ENCODE results near the gene CLSTN3. TPM values are rescaled to one million over a fixed set of nuclear protein-coding genes. Genes with fewer than 3 reads are reported as not detected.

Gene CLSTN3
- total RNA-seq, 1 experiment from 2014 or later = 34.6 TPM

- no peak for TF ChIP-seq CTCF (IDR thresholded peaks at IDR 0.05; ENCODE audit: unreplicated experiment)
- H3K4me1 Mint-ChIP-seq (ENCODE audit: insufficient read depth, unreplicated experiment) = peaks cover 15% of the 10 kb centered on the region
- BruUV-seq (replicated peaks) = no TSS peak
- H3K27ac Mint-ChIP-seq (ENCODE audit: low read depth, unreplicated experiment) = no peak overlapping the region
- H3K27me3 Mint-ChIP-seq (ENCODE audit: insufficient read depth, unreplicated experiment) = no peaks in the 10 kb centered on the region
- CTCF ChIA-PET = interaction anchor here (0.6 to 8.3 kb wide), 23 partner anchors 8 to 245 kb away, joined by 3 to 123 read pairs (median 5); partner anchors contain the start of genes C12orf57, C1S, PEX5 and RNU7-1
- no peaks in the 10 kb centered on the region for H3K9me3 Mint-ChIP-seq (ENCODE audit: unreplicated experiment)
- intact Hi-C loops (cut with micrococcal nuclease) = no loop called here
- no peak overlapping the region for H3K4me3 Mint-ChIP-seq (ENCODE audit: unreplicated experiment)
- peaks cover 40% of the 10 kb centered on the region for H3K36me3 Mint-ChIP-seq (ENCODE audit: insufficient read depth, unreplicated experiment)
- POLR2A ChIA-PET = interaction anchor here (1.1 to 3.3 kb wide), 5 partner anchors 18 to 152 kb away, joined by 3 to 15 read pairs (median 5); partner anchors contain the start of genes C1R and C1S
- no peak for DNase-seq (ENCODE audit: unreplicated experiment)
These were observed 16.2 kb upstream of the CLSTN3 start for GRCh38 chr12:7114008-7114407.

GRCh38 chr12:7114851-7115250 lies 15.3 kb upstream of the CLSTN3 start:
- BruUV-seq (replicated peaks) = no TSS peak
- H3K36me3 Mint-ChIP-seq (ENCODE audit: insufficient read depth, unreplicated experiment) = peaks cover 40% of the 10 kb centered on the region
- no peak for DNase-seq (ENCODE audit: unreplicated experiment)
- no peaks in the 10 kb centered on the region for H3K27me3 Mint-ChIP-seq (ENCODE audit: insufficient read depth, unreplicated experiment)
- CTCF ChIA-PET = interaction anchor here (8.3 kb wide), 1 partner anchor 57 kb away, joined by 123 read pairs; the partner anchor contains the start of gene C1S
- POLR2A ChIA-PET = no interaction called here
- no peak overlapping the region for H3K27ac Mint-ChIP-seq (ENCODE audit: low read depth, unreplicated experiment)
- no peak for TF ChIP-seq CTCF (IDR thresholded peaks at IDR 0.05; ENCODE audit: unreplicated experiment)
- H3K4me3 Mint-ChIP-seq (ENCODE audit: unreplicated experiment) = no peak overlapping the region
- H3K4me1 Mint-ChIP-seq (ENCODE audit: insufficient read depth, unreplicated experiment) = peaks cover 8% of the 10 kb centered on the region
- intact Hi-C loops (cut with micrococcal nuclease) = no loop called here
- no peaks in the 10 kb centered on the region for H3K9me3 Mint-ChIP-seq (ENCODE audit: unreplicated experiment)

- ChIA-PET POLR2A (no interaction called here), CTCF (interaction anchor here (0.6 to 1.5 kb wide), 3 partner anchors 28 to 345 kb away, joined by 5 to 6 read pairs (median 5); no protein-coding TSS in a partner anchor)
- no peak overlapping the region for H3K4me3 Mint-ChIP-seq (ENCODE audit: unreplicated experiment)
- H3K4me1 Mint-ChIP-seq (ENCODE audit: insufficient read depth, unreplicated experiment) = peaks cover 6% of the 10 kb centered on the region
- no peak for TF ChIP-seq CTCF (IDR thresholded peaks at IDR 0.05; ENCODE audit: unreplicated experiment)
- peak overlapping the region; percentile 9 for H3K27ac Mint-ChIP-seq (ENCODE audit: low read depth, unreplicated experiment)
- DNase-seq (ENCODE audit: unreplicated experiment) = no peak
- no peaks in the 10 kb centered on the region for H3K9me3 Mint-ChIP-seq (ENCODE audit: unreplicated experiment)
- H3K27me3 Mint-ChIP-seq (ENCODE audit: insufficient read depth, unreplicated experiment) = no peaks in the 10 kb centered on the region
- intact Hi-C loops (cut with micrococcal nuclease) = no loop called here
- peaks cover 36% of the 10 kb centered on the region for H3K36me3 Mint-ChIP-seq (ENCODE audit: insufficient read depth, unreplicated experiment)
- no TSS peak for BruUV-seq (replicated peaks)
These were observed 14.0 kb upstream of the CLSTN3 start for GRCh38 chr12:7116196-7116595.

GRCh38 chr12:7116916-7117315 lies 13.3 kb upstream of the CLSTN3 start:
- Mint-ChIP-seq H3K4me1 (ENCODE audit: insufficient read depth, unreplicated experiment) (peaks cover 6% of the 10 kb centered on the region), H3K27me3 (ENCODE audit: insufficient read depth, unreplicated experiment) (no peaks in the 10 kb centered on the region), H3K27ac (ENCODE audit: low read depth, unreplicated experiment) (no peak overlapping the region), H3K9me3 (ENCODE audit: unreplicated experiment) (no peaks in the 10 kb centered on the region), H3K36me3 (ENCODE audit: insufficient read depth, unreplicated experiment) (peaks cover 36% of the 10 kb centered on the region), H3K4me3 (ENCODE audit: unreplicated experiment) (no peak overlapping the region)
- intact Hi-C loops (cut with micrococcal nuclease) = no loop called here
- no peak for DNase-seq (ENCODE audit: unreplicated experiment)
- CTCF ChIA-PET = interaction anchor here (0.6 to 1.1 kb wide), 4 partner anchors 9 to 172 kb away, joined by 3 to 5 read pairs (median 3); no protein-coding TSS in a partner anchor
- POLR2A ChIA-PET = interaction anchor here (0.8 kb wide), 1 partner anchor 244 kb away, joined by 3 read pairs; the partner anchor contains the start of gene SPSB2
- no peak for TF ChIP-seq CTCF (IDR thresholded peaks at IDR 0.05; ENCODE audit: unreplicated experiment)
- BruUV-seq (replicated peaks) = no TSS peak

Data from MCF 10A (cell line).